H54 (cell line): ENCODE results near the gene CYRIA.
A peak's percentile ranks its signal among the peaks of the same experiment; 100 is the strongest.

Experiments
- DNase-seq: peaks from one replicate; pipeline ENCODE4 v3.0.0; 2011; ENCODE audit warnings: low spot score, mixed read lengths; ENCODE audit not compliant: insufficient read length
- FAIRE-seq: peaks from 3 replicates; lab custom pipeline; 2011; peaks lifted over from hg19 to GRCh38; lab: Jason Lieb, UNC
- POLR2A ChIP-seq: IDR thresholded peaks from 2 replicates; pipeline ENCODE4 v1.6.1; 2011; ENCODE audit warnings: low read depth, mild to moderate bottlenecking, low read length

CYRIA gene

GRCh38 chr2:16665748-16666448, at the start of gene CYRIA:
TSS of gene CYRIA (minus strand) at chr2:16665834. CDS start at chr2:16588119, 77,715 bp downstream.
- FAIRE-seq, result no peak
- TF ChIP-seq POLR2A, result peak; percentile 43
- DNase-seq, result peak; percentile 45

GRCh38 chr2:16713011-16713423, 47.4 kb upstream of the CYRIA start:
- FAIRE-seq (no peak), DNase-seq (no peak)
- TF ChIP-seq POLR2A, result no peak

GRCh38 chr2:16709769-16710168, 44.1 kb upstream of the CYRIA start:
- FAIRE-seq, result no peak
- no peak for TF ChIP-seq POLR2A
- no peak for DNase-seq

GRCh38 chr2:16708173-16708572, 42.5 kb upstream of the CYRIA start:
- FAIRE-seq (no peak), DNase-seq (no peak)
- TF ChIP-seq POLR2A, result no peak

GRCh38 chr2:16707014-16707623, 41.5 kb upstream of the CYRIA start:
- FAIRE-seq (no peak), DNase-seq (no peak)
- TF ChIP-seq POLR2A, result no peak

- FAIRE-seq, result no peak
- DNase-seq, result no peak
These were observed 35.1 kb upstream of the CYRIA start for GRCh38 chr2:16700551-16701259.

GRCh38 chr2:16693854-16694253, 28.2 kb upstream of the CYRIA start:
- TF ChIP-seq POLR2A, result no peak
- no peak for FAIRE-seq

More at GRCh38 chr2:16700551-16701259, 35.1 kb upstream of the CYRIA start:
- TF ChIP-seq POLR2A, result no peak

GRCh38 chr2:16691261-16691660, 25.6 kb upstream of the CYRIA start:
- DNase-seq (no peak), FAIRE-seq (no peak)
- TF ChIP-seq POLR2A, result no peak

More at GRCh38 chr2:16693854-16694253, 28.2 kb upstream of the CYRIA start:
- no peak for DNase-seq

GRCh38 chr2:16687955-16688354, 22.3 kb upstream of the CYRIA start:
- TF ChIP-seq POLR2A, result no peak
- DNase-seq, result no peak
- FAIRE-seq, result no peak

- no peak for FAIRE-seq
- TF ChIP-seq POLR2A, result no peak
These were observed 21.6 kb upstream of the CYRIA start for GRCh38 chr2:16687222-16687621.

GRCh38 chr2:16686641-16687040, 21.0 kb upstream of the CYRIA start:
- no peak for TF ChIP-seq POLR2A
- no peak for FAIRE-seq
- no peak for DNase-seq

More at GRCh38 chr2:16687222-16687621, 21.6 kb upstream of the CYRIA start:
- no peak for DNase-seq

GRCh38 chr2:16685340-16685715, 19.7 kb upstream of the CYRIA start:
- TF ChIP-seq POLR2A, result no peak
- FAIRE-seq (no peak), DNase-seq (no peak)

- DNase-seq (no peak), FAIRE-seq (no peak)
- no peak for TF ChIP-seq POLR2A
These were observed 19.2 kb upstream of the CYRIA start for GRCh38 chr2:16684676-16685339.

GRCh38 chr2:16683576-16683975, 17.9 kb upstream of the CYRIA start:
- no peak for TF ChIP-seq POLR2A
- DNase-seq (no peak), FAIRE-seq (no peak)
